Gastrocnemius medialis (tissue), 4 donors: ENCODE measurements around the gene SLC1A7. TPM values are rescaled to one million over a fixed set of nuclear protein-coding genes. Genes with fewer than 3 reads are reported as not detected.
A peak's percentile ranks its signal among the peaks of the same experiment; 100 is the strongest.

ENCODE experiments used
- ATAC-seq, 2 donors: fragments of 150-250 bp; one replicate each; pipeline ENCODE4 v1.9.1; 2016
- DNase-seq, 2 donors: peaks; one replicate each; pipeline ENCODE4 v3.0.0-alpha.2; 2019
- H3K27ac ChIP-seq, 4 donors: fragments of 200-600 bp; sonication (generic); 1 replicate in 1 of 4; 2 replicates in 3 of 4; pipeline ENCODE4 v1.5.1; 2016 to 2018; ENCODE audit warnings: mild to moderate bottlenecking in 2 of 4, moderate library complexity in 1 of 4
- H3K27me3 ChIP-seq, 3 donors: fragments of 200-600 bp; sonication (generic) in 2 of 3; 1 replicate in 1 of 3; 2 replicates in 2 of 3; pipeline versions ENCODE4 v1.5.1 to v1.6.0; 2016 to 2019; ENCODE audit warnings: mild to moderate bottlenecking in 1 of 3, moderate library complexity in 1 of 3
- H3K36me3 ChIP-seq, 2 donors: fragments of 200-600 bp; sonication (generic) in 1 of 2; one replicate each; pipeline ENCODE4 v1.5.1; 2017 to 2018
- H3K4me1 ChIP-seq, 2 donors: fragments of 200-600 bp; sonication (generic) in 1 of 2; one replicate each; pipeline ENCODE4 v1.5.1; 2016 to 2017; ENCODE audit warnings: mild to moderate bottlenecking in 2 of 2
- H3K4me3 ChIP-seq, 4 donors: fragments of 200-600 bp; sonication (generic) in 3 of 4; 1 replicate in 1 of 4; 2 replicates in 3 of 4; pipeline ENCODE4 v1.5.1; 2016 to 2019; ENCODE audit warnings: mild to moderate bottlenecking in 2 of 4
- H3K9me3 ChIP-seq, 3 donors: fragments of 200-600 bp; sonication (generic) in 2 of 3; 1 replicate in 1 of 3; 2 replicates in 2 of 3; pipeline ENCODE4 v1.5.1; 2016 to 2019
- CTCF ChIP-seq, 5 experiments: fragments of 450-650 bp in 3 of 5; fragments of 200-600 bp in 2 of 5; sonication (generic) in 2 of 5; IDR thresholded peaks in 4 of 5; conservative IDR thresholded peaks in 1 of 5; 1 replicate in 4 of 5; 2 replicates in 1 of 5; pipeline ENCODE4 v1.5.1; 2016 to 2019; ENCODE audit warnings: antibody characterized with exemption in 5 of 5, mild to moderate bottlenecking in 3 of 5, moderate library complexity in 3 of 5
- POLR2A ChIP-seq, 2 donors: fragments of 450-650 bp; IDR thresholded peaks; one replicate each; pipeline ENCODE4 v1.6.1; 2017; ENCODE audit warnings: antibody characterized with exemption in 2 of 2, mild to moderate bottlenecking in 2 of 2, moderate library complexity in 2 of 2
- in situ Hi-C, 4 donors: fragments of 200-750 bp; cut with MboI; loops; one replicate each; pipeline versions ENCODE4 v1.15.0 to v1.8.0; 2017; ENCODE audit warnings: low sequenced_read_pairs in 4 of 4
- intact Hi-C: fragments of 100-400 bp; cut with DNase I; formaldehyde crosslinking; loops from one replicate; pipeline ENCODE4 v1.15.1; 2023; ENCODE audit warnings: low total_unique reads
- total RNA-seq, 4 donors: library from RNA; depleted of rRNA; stranded (reverse); fragments of >200 nt; gene quantifications; one replicate each; pipeline versions ENCODE4 v1.1.0 to v1.2.3, GENCODE V29; 2016

The SLC1A7 gene
- total RNA-seq, 4 donors from 2014 or later: 0.24 to 1.1 (median 0.25) TPM; not detected in 1

GRCh38 chr1:53073868-53074311 lies 68.5 kb downstream of the SLC1A7 start:
- in situ Hi-C loops: no loop called here
- no peaks in the 10 kb centered on the region for H3K9me3 ChIP-seq
- TF ChIP-seq POLR2A (IDR thresholded peaks at IDR 0.05) (no peak), CTCF (IDR thresholded peaks at IDR 0.05 in 4 of 5, conservative IDR thresholded peaks at IDR 0.05 in 1 of 5) (no peak)
- no peak overlapping the region for H3K4me3 ChIP-seq
- peak in 1 of 2 donors; percentile 31 for ATAC-seq
- peak in 1 of 2 donors; percentile 22 for DNase-seq
- no peaks in the 10 kb centered on the region for H3K36me3 ChIP-seq
- peak overlapping the region in 1 of 4 donors; percentile 9 for H3K27ac ChIP-seq
- no peaks in the 10 kb centered on the region for H3K4me1 ChIP-seq
- no peaks in the 10 kb centered on the region for H3K27me3 ChIP-seq
- intact Hi-C loops: no loop called here

- DNase-seq: no peak
- Histone ChIP-seq H3K27me3 (no peaks in the 10 kb centered on the region), H3K4me3 (no peak overlapping the region), H3K4me1 (no peaks in the 10 kb centered on the region), H3K27ac (peak overlapping the region in 1 of 4 donors; percentile 9), H3K9me3 (no peaks in the 10 kb centered on the region), H3K36me3 (no peaks in the 10 kb centered on the region)
- TF ChIP-seq CTCF (IDR thresholded peaks at IDR 0.05 in 4 of 5, conservative IDR thresholded peaks at IDR 0.05 in 1 of 5) (no peak), POLR2A (IDR thresholded peaks at IDR 0.05) (no peak)
- no peak for ATAC-seq
- intact Hi-C loops (no loop called here), in situ Hi-C loops (no loop called here)
Observed at GRCh38 chr1:53073287-53073686, 69.2 kb downstream of the SLC1A7 start.

GRCh38 chr1:53071915-53072314 lies 70.5 kb downstream of the SLC1A7 start:
- H3K27ac ChIP-seq: no peak overlapping the region
- no peaks in the 10 kb centered on the region for H3K27me3 ChIP-seq
- no peaks in the 10 kb centered on the region for H3K9me3 ChIP-seq
- DNase-seq: no peak
- intact Hi-C loops (no loop called here), in situ Hi-C loops (no loop called here)
- no peak overlapping the region for H3K4me3 ChIP-seq
- no peaks in the 10 kb centered on the region for H3K4me1 ChIP-seq
- no peak for ATAC-seq
- TF ChIP-seq POLR2A (IDR thresholded peaks at IDR 0.05) (no peak), CTCF (IDR thresholded peaks at IDR 0.05 in 4 of 5, conservative IDR thresholded peaks at IDR 0.05 in 1 of 5) (no peak)
- H3K36me3 ChIP-seq: no peaks in the 10 kb centered on the region

- no peak for TF ChIP-seq POLR2A (IDR thresholded peaks at IDR 0.05)
- no peak for TF ChIP-seq CTCF (IDR thresholded peaks at IDR 0.05 in 4 of 5, conservative IDR thresholded peaks at IDR 0.05 in 1 of 5)
- no peaks in the 10 kb centered on the region for H3K27me3 ChIP-seq
- H3K27ac ChIP-seq: no peak overlapping the region
- ATAC-seq (no peak), DNase-seq (peak in 1 of 2 donors; percentile 2)
- H3K9me3 ChIP-seq: no peaks in the 10 kb centered on the region
- in situ Hi-C loops: no loop called here
- H3K4me3 ChIP-seq: no peak overlapping the region
- no peaks in the 10 kb centered on the region for H3K4me1 ChIP-seq
- no peaks in the 10 kb centered on the region for H3K36me3 ChIP-seq
- intact Hi-C loops: no loop called here
Observed at GRCh38 chr1:53071167-53071865, 71.1 kb downstream of the SLC1A7 start.
